HG02981 (cell line): ENCODE measurements around the gene TENM4.

Experiments
- ATAC-seq: cut with Tn5 transposase; IDR thresholded peaks from one replicate; pipeline ENCODE4 v1.9.1; 2021; ENCODE audit warnings: mild to moderate bottlenecking, moderate library complexity; ENCODE audit not compliant: unreplicated experiment

Gene TENM4

DNA sequence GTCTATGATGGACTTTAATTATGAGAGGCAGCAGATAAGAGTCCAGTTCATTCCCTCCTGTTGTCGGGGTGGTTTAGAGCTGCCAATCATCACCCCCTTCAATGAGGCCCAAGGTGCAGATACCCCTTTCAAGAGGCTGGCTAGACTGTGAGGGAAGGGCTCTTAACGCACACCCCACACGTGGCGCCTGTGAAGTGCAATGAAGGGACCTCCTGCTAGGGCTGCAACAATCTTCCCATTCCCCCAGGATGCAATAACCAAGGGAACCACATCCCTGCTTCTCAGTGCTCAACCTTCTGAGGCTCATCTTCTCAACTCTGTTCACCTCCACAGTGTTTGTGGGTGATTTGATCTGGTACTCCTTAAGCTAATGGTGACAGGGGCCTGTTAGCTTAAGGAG is 19.0 kb downstream of the TENM4 start:
- no peak for ATAC-seq

DNA sequence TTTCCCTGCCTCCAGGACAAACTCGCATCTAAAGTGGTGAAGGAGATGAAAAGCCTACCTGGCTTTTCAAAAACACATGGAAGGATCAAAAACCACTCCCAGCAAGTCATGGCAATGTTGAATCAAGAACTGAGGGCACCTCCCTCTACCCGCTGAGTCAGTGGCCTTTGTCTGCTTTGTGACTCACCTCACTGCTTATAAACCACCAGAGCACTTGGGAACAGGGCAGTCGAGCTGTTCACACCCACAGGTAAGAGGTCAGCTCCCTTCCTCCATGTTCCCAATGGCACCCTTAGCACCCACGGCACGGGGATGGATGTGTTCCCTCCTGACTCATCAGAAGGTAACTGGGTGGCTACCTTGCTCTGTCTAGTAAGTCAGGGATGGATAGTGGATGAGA is 21.7 kb downstream of the TENM4 start:
- ATAC-seq: no peak

DNA sequence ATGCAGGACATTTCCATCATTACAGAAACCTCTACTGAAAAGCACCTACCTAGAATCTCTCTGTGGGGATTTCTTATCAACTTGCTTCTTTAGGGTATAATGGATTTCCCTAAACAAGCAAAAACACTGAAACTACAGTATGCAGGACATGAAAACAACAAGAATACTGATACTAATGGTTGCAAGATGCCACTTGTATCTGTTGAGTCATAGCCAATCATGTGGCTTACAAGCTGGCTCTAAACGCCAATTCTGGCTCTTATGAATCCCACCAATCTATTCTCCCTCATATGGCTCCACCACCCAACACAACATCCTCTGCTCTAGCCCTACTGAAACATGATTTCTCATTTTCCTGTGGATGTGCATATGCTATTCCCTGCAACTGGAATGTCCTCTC is 22.6 kb downstream of the TENM4 start:
- no peak for ATAC-seq

DNA sequence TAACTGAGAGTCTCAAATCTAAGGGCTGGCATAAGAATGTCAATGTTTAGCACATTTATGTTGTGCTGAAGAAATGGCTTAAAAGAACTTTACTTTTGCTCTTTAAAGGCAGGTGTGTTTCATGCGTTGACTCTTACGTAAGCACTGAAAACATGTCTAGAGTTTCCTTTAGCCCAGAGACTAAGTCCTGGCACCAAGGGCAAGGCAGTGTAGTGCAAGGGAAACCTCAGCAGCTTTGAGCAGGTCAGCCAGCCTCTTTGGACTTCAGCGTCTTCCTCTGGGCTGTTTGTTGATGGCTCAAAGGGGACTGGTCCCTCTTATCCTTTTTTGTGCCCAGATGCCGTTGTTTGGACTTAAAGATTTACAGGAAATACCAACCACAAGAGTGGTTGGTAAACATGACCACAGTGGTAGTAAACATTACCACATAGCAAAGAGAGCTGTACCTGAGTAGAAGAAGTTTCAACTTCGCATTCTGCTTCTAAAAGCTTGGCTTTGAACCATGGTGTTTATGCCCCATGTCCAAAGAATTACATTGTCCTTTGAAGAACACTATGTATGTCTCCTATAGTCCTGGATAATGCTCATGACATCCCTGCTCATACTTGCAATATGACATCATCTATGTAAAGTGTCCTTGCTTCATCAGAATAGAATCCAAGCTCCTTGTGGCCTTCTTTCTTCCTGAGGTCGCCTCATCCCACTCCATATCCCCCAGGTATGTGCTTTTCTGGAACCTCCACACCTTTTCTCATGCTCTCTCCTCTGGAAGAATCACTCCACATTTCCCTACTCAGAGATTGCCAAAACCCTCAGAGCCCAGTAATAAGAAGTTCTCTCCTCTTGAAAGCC is 23.5 kb downstream of the TENM4 start:
- no peak for ATAC-seq

DNA sequence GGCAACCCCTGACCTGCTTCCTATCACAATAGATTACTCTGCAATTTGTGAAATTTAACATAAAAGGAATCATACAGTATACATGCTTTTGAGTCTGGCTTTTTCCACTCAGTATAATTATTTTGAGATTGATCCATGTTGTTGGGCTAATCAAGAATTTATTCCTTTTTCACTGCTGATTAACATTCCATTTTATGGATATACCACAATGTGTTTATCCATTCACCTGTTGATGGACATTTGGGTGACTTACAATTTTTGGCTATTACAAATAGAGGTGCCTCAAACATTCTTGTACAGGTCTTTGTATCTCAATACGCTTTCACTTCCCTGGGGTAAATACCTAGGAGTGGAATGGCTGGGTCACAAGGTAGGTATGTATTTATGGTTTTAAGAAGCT is 24.9 kb downstream of the TENM4 start:
- no peak for ATAC-seq

DNA sequence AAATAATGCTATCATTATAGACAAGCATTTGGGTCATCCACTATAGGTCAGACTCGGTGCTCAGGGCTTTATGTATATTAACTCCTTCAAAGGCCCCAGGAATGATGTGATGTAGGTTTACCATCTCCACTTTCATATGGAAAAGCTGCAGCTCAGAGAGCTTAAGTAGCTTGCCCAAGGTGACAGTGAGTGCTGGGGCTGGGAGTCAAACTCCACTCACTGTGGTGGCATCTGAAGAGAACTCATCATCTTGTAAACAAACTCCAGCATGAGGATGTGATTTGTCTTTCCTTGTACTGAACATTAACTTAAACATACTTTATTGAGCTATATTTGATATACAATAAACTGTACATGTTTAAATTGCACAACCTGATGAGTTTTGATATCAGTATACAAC is 25.4 kb downstream of the TENM4 start:
- no peak for ATAC-seq

DNA sequence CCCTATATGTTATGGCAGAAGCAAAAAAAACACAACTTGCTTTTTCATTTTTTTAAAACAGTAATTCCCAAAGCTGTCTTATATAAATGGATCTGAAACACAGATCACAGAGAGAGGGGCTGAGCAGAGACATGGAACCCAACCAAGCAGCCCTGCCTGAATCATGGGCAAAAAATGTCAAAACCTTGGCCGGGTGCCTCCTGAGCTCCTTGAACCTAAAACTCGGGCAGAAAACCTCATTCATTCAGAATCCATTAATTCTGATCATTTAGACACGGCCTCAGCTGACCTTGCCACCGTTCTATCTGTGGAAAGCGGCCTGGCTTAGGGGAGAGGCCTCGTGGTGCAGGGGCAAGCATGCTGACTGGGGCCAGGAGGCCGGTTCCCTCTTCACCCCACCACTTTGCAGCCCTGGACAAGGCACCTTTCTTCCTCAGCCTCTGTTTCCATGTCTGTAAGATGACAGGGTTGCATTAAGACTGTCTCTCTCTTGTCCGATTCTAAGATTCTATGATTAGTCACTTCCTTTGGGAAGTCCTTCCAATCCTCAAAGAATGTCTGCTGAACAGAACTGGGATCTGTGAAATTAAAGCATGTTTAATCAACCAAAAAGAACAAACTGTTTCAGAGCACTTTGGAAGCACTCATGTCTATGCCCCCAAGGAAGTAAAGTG is 26.0 kb downstream of the TENM4 start:
- ATAC-seq: no peak

DNA sequence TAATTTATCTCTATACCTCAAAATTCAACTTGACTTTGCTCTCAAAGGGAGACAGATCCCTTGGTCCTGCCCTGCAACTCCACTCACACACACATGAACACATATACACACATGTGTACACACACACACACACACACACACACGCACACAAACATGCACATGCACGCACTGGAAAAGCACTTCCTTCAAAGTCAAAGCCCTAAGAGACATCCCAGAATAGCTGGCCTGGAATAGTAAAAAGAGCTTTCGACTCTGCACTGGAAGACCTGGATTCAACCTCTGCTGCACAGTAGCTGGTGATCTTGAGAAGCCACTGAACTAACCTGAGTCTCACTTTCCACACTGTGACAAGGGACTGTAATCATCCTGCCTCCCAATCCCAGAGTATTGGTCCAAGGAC is 26.8 kb downstream of the TENM4 start:
- ATAC-seq: no peak

DNA sequence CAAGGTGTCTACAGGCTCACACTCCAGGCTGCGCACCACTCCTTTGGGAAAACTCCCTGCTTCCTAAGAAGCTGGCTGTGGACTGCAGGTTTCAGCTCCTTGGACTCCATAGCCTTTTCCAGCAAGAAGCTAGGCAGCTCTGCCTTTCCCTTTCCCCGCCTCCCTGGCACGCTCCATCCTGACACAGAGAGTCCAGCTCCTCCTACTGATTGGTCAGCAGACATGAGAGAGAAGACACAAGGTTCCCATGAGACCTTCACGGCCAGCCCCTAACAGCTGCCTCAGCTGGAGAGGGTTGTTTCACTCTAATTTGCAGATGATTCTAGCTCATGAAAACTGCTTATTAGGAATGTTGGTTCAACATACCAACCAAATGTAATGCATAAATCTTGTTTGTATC is 27.6 kb downstream of the TENM4 start:
- ATAC-seq: no peak

DNA sequence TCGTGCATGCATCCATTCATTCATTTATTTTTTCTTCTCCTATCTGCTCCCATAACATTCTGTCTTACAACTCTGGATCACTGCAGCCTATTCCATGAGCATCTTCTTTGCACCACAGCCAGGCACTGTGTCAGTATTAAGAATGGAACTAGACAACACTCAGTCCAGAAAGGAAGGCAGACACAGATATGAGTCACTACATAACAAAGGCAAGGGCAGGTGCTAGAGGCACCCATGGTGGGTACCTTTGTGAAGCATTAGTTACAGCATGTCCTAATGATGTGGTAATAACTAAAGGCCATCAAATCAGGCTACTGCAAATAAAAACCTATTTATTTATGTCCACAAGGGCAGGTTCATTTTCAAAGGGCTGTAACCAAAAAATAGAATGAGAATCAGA is 28.1 kb downstream of the TENM4 start:
- ATAC-seq: peak; percentile 52

DNA sequence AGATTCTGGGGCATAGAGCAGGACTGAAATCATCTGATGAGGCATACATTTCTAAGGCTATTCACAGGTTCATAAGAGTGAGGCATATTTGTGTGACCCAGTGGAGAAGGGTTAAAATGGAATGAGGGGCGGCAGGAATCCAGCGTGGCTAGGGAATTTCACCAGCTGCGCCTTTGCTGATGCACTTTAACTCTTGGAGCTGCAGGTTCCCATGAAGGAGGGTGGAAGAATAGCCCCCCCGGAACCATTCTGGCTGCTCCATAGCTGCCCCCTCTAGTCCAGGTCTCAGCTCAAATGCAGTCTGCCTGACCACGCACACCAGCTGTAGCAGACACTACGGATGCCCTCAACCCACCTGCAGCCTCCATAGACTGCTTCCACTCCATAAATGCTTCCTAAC is 31.5 kb downstream of the TENM4 start:
- no peak for ATAC-seq

DNA sequence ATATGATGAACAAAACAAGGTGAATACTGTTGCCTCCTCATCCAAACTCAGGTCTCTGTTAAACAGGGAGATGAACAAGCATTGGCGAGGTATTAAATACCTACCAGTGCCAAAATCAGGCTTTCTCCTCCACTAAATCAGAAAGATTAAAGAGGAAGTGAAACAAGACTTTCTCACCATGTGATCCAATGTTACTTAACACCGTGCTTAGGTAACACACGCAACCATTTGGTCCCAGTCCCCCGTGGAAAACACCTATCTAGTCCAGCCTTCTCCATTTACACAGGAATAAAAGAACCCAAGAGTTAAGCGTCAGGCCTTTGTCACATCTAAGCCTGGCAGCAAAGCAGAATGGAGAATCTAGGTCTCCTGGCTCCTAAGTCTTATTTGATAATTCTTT is 34.5 kb downstream of the TENM4 start:
- ATAC-seq: peak; percentile 90

DNA sequence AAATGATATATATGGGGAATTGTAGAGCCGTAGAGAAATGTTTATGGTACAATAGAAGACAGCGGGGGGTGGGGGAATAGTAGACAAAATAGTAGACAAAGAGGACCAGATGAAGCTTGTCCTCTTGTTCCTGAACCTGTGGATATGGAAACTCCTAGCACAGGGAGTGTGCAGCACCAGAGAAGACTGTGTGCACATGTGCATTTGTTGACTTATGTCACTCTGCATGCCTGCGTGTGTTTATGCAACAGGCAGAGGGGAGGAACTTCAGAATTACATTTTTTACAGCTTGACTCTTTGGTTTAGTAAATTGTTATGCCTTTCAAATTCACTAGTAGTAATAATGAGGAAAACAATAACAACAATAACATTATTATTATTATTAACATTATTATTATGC is 36.0 kb downstream of the TENM4 start:
- no peak for ATAC-seq

DNA sequence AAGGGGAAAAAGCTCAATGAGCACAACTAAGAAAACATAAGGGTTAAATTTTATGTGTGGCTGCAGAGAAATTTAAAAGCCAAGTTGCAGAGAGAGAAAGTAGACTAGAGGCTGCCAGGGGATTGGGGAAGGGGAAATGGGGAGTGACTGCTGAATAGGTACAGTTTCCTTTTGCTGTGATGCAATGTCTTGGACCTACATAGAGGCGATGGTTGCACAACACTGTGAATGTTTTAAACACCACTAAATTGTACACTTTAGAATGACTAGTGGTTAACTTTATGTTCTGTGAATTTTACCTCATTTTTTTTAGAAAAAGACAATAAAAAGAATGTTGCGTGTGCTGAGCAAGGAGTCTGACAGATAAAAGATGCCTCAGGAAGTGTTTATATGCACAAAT is 36.5 kb downstream of the TENM4 start:
- no peak for ATAC-seq

DNA sequence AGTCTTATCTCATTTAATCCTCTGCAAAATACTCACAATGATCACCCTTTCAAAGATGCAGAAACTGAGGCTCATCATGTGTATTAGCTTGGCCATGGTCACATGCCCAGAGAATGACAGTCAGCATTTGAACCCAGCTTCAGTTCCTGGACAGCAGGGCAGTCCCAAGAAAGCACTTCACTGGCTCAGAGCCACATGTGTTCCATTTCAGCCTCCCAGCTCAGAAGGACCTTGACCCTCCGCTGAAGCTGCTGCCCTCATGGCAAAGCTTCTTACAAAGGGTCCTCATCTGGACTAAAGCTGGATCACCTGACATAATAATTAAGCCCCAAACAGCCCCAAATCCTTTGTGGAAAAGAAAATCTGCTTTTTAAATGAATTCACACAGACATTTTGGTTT is 37.0 kb downstream of the TENM4 start:
- ATAC-seq: no peak

DNA sequence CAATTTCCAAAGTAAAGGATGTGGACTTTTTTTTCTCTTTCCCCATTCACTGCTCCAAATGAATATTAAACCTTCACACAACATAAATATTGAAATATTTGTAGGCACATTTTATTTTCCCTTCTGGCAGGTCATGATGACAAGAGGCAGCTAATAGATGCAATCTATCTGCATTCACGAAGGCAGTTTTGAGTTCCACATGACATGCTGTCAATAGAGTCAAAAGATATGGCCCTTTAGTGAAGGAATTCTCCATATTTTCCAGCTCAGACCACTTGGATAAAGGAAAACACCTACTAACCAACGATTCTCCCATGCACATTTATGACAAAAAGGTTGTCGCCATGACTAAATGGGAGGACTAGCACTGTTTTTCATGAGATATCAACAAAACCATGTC is 37.9 kb downstream of the TENM4 start:
- ATAC-seq: no peak

DNA sequence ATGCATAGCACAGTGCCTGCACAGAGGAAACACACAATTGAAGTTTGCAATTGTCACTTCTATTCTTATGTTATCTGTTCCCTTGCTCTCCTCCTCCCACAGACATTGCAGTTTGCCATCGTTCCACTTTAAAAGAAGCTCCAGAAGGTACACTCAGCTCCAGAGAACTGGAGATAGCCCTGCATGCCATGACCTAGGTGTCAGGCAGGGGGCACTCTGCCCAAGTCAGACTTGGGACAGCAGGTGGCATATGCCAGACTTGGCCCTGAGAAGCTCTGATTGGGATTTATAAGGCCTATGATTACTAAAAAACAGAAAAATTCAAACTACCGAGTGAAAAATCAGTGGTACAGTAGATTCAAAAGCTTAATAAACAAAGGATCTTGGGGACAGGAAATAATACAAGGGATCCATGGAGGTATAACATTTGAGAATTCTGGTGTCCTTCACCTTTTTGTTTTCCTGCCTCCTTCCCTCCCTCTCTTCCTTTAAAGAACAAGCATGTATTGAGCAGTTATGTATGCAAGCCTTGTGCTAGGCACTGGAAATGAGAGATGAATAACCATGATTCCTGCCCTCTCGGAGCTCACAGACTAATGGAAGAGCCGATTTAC is 40.0 kb downstream of the TENM4 start:
- peak; percentile 71 for ATAC-seq

DNA sequence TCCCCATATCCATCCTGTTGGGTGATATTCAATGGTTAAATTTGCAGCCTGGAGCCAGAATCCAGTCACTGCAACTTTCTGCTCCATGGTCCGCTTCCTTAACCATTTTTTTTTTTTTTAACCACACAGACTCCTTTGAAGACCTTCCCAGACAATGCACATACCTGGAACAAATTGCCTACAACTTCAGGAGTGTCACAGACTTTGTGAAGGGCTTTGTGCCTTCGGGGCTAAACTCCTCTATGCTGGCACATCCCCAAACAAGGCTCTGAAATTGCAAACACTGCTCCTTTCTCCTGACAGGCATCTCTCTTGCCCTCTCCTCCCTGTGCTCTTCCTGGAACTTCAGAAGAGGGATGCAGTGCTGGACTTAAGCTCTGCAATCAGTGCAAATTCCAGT is 40.6 kb downstream of the TENM4 start:
- ATAC-seq: no peak

DNA sequence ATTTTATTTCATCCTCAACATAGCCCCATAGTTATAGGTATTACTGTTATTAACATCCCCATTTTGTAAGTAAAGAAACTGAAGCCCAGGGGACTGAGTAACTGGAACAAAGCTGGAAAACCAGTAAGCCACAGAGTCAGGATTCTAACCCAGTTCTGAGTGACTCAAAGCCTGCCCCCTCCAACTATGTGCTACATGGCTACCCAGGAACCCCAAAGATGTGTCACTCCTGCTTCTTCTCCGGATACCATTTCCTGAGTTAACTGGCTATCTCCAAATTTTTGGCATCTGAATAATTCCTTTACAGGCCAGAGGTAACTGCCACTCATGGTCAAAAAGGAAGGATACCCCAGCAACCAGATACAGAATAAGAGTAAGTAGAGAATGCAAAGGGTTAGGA is 43.6 kb downstream of the TENM4 start:
- ATAC-seq: no peak

DNA sequence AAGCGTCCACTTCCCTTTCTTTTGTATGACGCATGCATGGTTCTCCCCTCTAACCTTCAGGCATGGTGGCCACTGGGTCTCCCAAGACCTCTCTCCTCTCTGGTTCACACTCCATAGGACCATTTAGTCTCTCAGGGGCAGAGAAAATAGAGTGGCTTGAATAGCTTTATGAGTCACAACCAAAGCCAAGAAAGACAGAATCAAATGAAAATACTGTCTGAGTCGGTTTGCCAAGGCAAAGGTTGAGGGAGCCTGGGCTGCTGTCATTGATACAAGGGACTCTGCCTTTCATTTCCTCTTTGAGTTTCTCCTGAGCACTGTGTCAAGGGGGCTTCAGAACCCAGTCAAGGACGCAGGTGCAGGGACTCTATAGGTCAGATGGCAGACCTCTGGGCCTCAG is 44.2 kb downstream of the TENM4 start:
- no peak for ATAC-seq

DNA sequence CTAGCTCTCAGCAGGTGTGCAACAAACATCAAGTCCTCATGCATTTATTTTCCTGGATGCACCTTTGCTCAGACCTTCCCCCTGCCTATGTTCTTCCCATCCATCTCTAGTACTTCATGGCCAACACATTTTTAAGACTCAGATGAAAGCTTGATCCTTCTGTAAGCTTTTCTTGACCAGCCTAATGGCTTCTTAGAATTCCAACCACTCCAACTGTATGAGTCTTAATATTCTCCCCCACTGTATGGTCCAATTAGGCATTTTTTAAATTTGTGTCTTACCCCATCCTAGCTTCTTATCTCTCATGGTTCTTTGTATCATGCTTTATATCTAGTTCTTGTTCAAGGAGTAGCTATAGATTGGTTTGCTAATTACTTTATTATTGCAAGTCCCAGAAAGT is 44.8 kb downstream of the TENM4 start:
- ATAC-seq: no peak

DNA sequence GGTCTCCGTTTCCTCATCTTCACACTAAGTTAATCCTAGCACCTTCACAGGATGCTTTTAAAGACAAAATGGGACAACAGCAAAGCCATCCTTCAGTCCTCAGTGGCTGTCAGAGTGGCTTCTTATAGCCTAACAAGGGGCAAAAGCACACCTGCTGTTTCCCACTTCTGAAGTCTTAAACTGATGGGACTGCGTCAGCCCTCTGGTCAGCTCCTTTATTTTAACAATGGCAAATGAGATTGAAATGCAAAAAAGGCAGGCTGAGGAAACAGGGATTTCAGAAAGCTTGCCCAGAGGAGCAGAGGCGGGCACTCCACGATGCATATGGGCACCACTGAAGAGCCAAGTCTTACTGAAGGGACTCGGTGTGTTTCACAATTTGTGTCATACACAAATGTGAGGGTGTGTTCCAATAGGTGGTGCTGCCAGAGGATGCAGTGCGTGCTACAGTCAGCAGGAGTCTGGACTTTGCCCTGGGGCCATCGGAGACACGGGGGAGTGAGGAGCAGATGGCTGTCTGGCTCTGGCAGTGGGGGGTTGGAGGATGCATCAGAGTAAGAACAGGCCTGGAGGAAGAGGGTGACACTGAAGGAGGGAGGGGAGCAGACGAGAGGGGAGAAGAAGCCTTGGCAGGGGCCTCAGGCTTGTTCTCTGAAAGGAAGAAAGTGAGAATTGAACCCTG is 47.3 kb downstream of the TENM4 start:
- no peak for ATAC-seq
